Umbilical cord (tissue), 2 donors: ENCODE data around the gene PLAC8. TPM values are rescaled to one million over a fixed set of nuclear protein-coding genes. Genes with fewer than 3 reads are reported as not detected.
"Not testable (repeated sequence)": the region's sequence is repeated elsewhere in the genome, so short reads cannot be mapped to it uniquely, and the experiment has no call there.

Experiments used
- DNase-seq: peaks from one replicate; pipeline ENCODE4 v3.0.0-alpha.2; 2015; ENCODE audit warnings: low spot score
- total RNA-seq: library from RNA; depleted of rRNA; stranded (reverse); fragments of >200 nt; gene quantifications from one replicate; pipeline ENCODE4 v1.2.3, GENCODE V29; 2014; ENCODE audit warnings: low replicate concordance; ENCODE audit not compliant: insufficient read depth

The PLAC8 gene
- total RNA-seq, 1 donor from 2014 or later: 0.72 TPM

DNA sequence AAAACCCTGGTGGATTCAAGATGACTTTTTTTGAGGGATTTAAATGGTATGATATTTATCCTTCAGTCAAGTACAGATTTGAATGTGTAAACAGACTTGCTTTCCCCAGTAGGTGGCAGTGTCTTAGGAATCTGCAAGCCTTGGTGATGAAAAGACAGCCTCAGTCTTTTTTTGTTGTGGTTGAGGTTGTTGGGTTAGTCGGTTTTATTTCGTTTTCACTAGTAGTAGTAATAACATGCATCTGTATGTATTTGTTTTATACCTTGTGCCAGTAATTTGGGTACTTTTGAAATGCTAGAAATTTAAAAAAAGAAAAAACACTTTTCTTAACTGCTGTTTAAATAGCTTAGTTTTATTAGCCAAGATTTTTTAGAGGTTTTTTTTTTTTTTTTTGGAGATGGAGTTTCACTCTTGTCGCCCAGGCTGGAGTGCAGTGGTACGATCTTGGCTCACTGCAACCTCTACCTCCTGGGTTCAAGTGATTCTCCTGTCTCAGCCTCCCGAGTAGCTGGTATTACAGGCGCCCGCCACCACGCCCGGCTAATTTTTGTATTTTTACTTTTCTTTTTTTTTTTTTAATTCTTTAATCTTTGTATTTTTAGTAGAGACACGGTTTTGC, 40.3 kb downstream of the PLAC8 start:
- DNase-seq: peak; percentile 54

DNA sequence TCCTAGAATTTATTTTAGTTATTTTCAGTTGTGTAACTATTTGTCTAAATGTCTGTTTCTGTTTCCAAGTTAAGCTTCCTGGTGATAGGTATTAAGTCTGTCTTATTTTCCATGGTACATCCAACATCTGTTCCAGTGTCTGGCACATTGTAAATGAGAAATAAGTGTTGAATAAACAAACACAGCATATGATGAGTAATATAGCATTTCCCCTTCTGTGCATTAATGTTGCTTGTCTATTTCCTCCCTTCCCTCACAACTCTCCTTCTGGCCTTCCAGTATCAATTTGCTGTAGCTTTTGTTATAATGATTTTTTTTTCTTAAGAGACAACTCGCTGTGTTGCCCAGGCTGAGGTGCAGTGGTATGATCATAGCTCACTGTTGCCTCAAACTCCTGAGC, 43.4 kb downstream of the PLAC8 start:
- DNase-seq: no peak

DNA sequence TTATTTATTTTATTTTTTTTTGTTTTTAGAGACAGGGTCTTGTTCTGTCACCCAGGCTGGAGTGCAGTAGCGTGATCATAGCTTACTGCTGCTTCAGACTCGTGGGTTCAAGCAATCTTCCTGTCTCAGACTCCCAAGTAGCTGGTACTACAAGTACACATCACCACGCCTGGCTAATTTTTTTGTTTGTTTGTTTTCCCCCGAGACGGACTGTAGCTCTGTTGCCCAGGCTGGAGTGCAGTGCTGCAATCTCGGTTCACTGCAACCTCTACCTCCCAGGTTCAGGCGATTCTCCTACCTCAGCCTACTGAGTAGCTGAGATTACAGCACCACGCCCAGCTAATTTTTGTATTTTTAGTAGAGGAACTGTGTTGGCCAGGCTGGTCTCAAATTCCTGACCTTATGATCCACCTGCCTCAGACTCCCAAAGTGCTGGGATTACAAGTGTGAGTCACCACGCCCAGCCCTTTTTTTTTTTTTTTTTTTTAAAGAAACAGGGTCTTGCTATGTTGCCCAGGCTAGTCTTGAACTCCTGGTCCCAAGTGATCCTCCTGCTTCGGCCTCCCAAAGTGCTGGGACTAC, 47.4 kb downstream of the PLAC8 start:
- DNase-seq: no peak

DNA sequence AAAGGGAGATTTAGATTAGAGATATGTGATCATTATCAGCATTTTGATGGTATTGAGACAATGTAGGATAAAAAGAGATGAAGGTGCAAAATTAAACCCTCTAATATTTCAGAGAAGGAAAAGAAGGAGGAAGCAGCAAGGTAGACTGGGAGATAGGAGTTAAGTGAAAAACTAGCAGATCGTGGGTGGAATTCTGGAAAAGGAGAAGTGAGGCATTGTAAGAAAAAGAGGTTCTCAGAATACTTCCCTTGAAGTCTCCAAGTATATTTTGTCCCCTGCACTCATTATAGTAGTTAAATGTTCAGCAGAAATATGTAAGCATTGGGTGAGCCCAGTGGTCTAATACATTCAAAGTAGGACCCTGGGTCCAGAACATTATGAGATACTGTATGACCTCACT, 49.3 kb downstream of the PLAC8 start:
- DNase-seq: no peak

DNA sequence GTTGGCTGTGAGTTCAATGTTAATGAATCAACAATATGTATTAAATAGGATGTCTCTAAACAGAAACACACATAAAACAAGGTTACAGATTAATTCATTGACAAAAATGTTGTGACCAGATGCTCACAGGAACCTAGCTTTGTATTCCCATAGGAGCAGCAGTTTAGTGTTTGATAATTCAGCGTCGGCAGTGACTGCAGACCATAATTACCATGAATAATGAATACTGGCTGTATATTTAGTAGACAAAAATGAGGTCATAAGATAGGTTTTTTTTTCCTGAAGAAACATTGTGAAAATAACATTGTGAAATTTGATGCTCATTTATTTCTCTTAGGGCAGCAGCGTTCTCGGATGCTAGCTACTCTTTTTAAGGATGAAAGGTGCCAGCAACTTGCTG, 51.8 kb downstream of the PLAC8 start:
- DNase-seq: no peak

DNA sequence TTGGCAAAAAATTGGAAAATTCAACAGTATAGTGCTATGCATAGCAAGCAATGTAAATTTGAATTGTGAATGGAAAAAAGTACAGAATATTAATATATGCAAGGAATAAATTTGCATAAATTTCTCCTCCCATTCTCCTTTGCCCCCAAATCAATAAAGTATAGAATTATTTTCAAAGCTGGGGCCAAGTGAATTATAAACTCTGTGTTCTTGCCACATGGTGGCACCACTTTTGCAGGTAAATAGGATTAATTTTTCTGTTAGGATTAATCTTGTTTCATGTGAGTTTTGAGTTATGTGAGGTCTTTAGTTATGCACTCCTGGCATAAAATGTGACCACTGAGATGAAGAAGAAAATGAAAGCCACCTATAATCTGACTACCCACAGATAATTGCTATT, 59.6 kb downstream of the PLAC8 start:
- DNase-seq: no peak

DNA sequence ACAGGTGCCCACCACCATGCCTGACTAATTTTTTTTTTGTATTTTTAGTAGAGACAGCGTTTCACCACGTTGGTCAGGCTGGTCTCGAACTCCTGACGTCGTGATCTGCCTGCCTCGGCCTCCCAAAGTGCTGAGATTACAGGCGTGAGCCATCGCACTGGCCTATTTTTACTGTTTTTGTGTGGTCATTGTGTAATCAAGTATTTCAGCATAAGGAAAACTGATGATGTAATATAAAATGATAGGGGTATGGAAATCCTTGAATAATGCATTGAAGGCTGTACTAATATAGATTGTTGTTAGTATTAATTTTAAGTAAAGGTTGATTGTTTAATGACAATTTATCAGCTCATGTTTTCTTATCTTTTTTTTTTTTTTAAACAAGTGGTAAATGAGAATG, 65.7 kb downstream of the PLAC8 start:
- DNase-seq: not testable (repeated sequence)

DNA sequence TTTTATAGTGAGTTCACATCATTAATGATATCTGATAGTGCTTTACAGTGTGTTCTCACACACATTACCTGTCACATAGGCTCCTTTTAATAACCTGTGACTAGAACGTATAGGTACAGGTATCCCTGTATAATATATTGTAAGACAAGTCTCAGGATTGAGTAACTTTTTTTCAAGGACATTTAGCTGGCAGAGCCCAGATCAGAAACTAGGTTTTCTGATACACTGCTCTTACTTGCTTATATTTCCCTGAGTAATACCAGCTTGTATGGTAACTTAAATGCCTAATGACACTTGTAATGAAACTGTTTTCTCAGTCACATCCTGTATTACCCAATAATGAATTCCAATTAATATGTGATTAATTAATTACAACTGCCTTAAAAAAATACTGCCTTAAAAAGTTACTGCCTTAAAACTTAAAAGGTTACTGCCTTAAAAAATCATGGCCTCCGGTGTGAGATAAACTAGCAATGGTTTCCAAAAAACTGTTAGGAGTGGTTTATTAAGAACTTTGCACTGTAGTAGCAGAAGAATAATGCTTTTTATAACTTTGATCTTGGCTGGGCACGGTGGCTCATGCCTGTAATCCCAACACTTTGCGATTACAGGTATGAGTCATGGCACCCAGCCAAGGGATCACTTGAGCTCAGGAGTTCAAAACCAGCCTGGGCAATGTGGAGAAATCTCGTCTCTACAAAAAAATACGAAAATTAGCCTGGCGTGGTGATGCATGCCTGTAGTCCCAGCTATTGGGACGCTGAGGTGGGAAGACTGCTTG, 67.6 kb downstream of the PLAC8 start:
- no peak for DNase-seq

DNA sequence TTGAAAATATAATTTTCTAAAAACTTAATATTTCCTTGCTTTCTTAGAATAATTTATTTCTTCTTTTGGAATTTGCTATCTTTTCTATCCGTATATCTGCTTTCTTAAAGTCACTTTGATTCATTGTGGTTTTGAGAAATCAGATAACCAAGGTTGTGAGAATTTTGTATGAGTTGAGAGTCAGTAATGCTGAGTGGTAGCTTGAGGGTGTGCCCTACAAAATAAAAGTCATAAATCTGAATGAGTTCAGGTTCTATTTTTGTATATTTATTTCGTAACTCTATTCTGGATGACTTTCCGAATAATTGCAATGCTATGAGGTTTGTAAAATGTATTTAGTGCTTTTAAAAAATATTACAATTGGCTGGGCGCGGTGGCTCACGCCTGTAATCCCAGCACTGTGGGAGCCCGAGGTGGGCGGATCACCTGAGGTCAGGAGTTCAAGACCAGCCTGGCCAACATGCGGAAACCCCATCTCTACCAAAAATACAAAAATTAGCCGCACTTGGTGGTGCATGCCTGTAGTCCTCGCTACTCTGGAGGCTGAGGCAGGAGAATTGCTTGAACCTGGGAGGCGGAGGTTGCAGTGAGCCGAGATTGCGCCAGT, 70.6 kb downstream of the PLAC8 start:
- no peak for DNase-seq

DNA sequence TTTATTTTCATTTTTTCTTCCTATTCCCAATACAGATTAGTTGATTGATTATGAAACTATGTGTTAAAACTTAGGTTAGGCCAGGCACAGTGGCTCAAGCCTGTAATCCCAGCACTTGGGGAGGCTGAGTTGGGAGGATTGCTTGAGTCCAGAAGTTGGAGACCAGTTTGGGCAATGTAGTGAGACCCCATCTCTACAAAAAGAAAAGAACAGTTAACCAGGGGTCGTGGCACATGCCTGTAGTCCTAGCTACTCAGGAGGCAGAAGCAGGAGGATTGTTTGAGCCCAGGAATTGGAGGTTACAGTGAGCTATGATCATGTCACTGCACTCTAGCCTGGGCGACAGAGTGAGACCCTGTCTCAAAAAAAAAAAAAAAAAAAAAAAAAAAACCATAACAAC, 71.4 kb downstream of the PLAC8 start:
- not testable (repeated sequence) for DNase-seq

DNA sequence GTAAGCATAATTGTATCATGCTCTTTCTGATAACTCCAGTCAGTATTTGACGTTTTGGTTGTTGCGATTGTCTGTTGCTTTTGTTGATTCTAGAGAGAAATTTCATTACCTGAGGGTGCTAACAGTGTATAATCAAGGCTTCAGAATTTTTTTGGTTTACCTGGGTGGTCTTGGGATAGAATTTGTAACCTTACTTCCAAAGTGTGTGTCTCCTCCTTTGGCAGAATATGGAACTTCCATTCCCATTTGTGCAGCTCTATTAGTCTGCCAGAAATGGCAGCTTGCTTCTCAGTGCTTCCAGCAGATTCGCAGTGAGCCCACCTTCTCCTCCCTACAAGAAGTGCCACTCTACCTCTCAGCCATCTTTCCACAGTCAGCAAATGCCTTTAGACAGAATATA, 74.3 kb downstream of the PLAC8 start:
- DNase-seq: no peak

Other genes starting within 250 kb of the PLAC8 start
- 351 TPM for gene SEC31A, start 223.6 kb downstream of the PLAC8 start, total RNA-seq
- gene THAP9, start 214.0 kb downstream of the PLAC8 start, total RNA-seq: 12.0 TPM
- gene LIN54, start 103.9 kb downstream of the PLAC8 start, total RNA-seq: 14.2 TPM
- gene COPS4, start 79.5 kb downstream of the PLAC8 start, total RNA-seq: 250 TPM
- 11.1 TPM for gene COQ2, start 170.1 kb upstream of the PLAC8 start, total RNA-seq
- gene HPSE, start 220.1 kb upstream of the PLAC8 start, total RNA-seq: 2.9 TPM